Upper lobe of left lung (tissue), 4 donors: Measurements from ENCODE around the gene SQSTM1.

Experiments used
- EP300 ChIP-seq, 4 donors: sonication (generic); formaldehyde crosslinking; IDR thresholded peaks; one replicate each; pipeline ENCODE4 v1.5.1; 2017; ENCODE audit warnings: antibody characterized with exemption in 4 of 4, control low read depth in 2 of 4
- POLR2A ChIP-seq, 4 donors: fragments of 450-650 bp; IDR thresholded peaks; one replicate each; pipeline ENCODE4 v1.5.1; 2016 to 2017; ENCODE audit warnings: antibody characterized with exemption in 4 of 4, mild to moderate bottlenecking in 2 of 4
- POLR2AphosphoS5 ChIP-seq, 2 donors: sonication (generic); formaldehyde crosslinking; IDR thresholded peaks; one replicate each; pipeline ENCODE4 v1.5.1; 2017; ENCODE audit warnings: antibody characterized with exemption in 2 of 2
- TF ChIP-seq, protein P1 (sequence below), 6 experiments: fragments of 450-650 bp in 4 of 6; fragments of 200-600 bp in 2 of 6; sonication (generic) in 2 of 6; IDR thresholded peaks; one replicate each; pipeline ENCODE4 v1.5.1; 2016 to 2019; ENCODE audit warnings: antibody characterized with exemption in 6 of 6

DNA sequence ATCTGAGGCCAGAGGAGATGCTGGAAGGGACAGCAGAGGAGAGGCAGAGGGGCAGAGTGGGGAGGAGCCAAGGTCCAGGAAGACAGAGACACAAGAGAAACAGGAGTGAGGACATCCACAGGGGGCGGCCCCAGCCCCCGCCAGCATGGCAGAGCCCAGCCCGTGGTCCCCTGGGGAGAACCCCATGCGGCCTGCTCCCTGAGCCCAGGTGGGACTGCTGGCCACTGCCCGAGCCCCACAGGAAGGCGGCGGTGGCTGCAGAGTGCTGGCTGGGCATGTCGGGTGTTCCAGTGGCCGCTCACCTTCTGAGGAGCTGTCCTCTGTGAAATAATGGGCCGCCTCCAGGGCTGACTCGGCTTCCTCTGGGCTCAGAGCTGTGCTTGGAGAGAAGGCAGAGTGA, 46.8 kb downstream of the SQSTM1 start:
- TF ChIP-seq, protein P1, sequence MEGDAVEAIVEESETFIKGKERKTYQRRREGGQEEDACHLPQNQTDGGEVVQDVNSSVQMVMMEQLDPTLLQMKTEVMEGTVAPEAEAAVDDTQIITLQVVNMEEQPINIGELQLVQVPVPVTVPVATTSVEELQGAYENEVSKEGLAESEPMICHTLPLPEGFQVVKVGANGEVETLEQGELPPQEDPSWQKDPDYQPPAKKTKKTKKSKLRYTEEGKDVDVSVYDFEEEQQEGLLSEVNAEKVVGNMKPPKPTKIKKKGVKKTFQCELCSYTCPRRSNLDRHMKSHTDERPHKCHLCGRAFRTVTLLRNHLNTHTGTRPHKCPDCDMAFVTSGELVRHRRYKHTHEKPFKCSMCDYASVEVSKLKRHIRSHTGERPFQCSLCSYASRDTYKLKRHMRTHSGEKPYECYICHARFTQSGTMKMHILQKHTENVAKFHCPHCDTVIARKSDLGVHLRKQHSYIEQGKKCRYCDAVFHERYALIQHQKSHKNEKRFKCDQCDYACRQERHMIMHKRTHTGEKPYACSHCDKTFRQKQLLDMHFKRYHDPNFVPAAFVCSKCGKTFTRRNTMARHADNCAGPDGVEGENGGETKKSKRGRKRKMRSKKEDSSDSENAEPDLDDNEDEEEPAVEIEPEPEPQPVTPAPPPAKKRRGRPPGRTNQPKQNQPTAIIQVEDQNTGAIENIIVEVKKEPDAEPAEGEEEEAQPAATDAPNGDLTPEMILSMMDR (IDR thresholded peaks at IDR 0.05): no peak
- TF ChIP-seq POLR2A (IDR thresholded peaks at IDR 0.05) (no peak), POLR2AphosphoS5 (IDR thresholded peaks at IDR 0.05) (no peak), EP300 (IDR thresholded peaks at IDR 0.05) (no peak)
